RWPE1 (cell line): ENCODE measurements around the gene CKS1B.
A peak's percentile ranks its signal among the peaks of the same experiment; 100 is the strongest.

Source experiments
- CTCF ChIA-PET: fragments of 350-600 bp; sonication (Branson Sonifier 250); formaldehyde crosslinking; extraction: SDS; loops from one replicate; lab custom pipeline; 2021; lab: Yijun Ruan, JAX
- POLR2A ChIA-PET: fragments of 400-600 bp; formaldehyde crosslinking; extraction: SDS; loops from one replicate; lab custom pipeline; 2020; ENCODE audit warnings: antibody characterized with exemption; ENCODE audit not compliant: low non-redundant PET; lab: Yijun Ruan, JAX
- DNase-seq: peaks from one replicate; pipeline ENCODE4 v3.0.0; 2012; ENCODE audit warnings: low spot score
- H3K27ac ChIP-seq: fragments of 450-650 bp; 2 replicates; pipeline ENCODE4 v1.5.1; 2017
- CTCF ChIP-seq: fragments of 450-650 bp; conservative IDR thresholded peaks from 2 replicates; pipeline ENCODE4 v1.5.1; 2017; ENCODE audit warnings: low read depth, mild to moderate bottlenecking

Gene CKS1B

GRCh38 chr1:154987326-154987725, 12.8 kb downstream of the CKS1B start:
- ChIA-PET POLR2A (no interaction called here), CTCF (interaction anchor here (0.7 to 1.9 kb wide), 5 partner anchors 17 to 63 kb away, joined by 3 to 7 read pairs (median 6); partner anchors contain the start of gene SHC1)
- peak overlapping the region; percentile 60 for H3K27ac ChIP-seq
- TF ChIP-seq CTCF, result no peak
- DNase-seq, result no peak

- ChIA-PET CTCF (interaction anchor here (0.6 to 1.9 kb wide), 4 partner anchors 29 to 97 kb away, joined by 3 to 7 read pairs (median 5); no protein-coding TSS in a partner anchor), POLR2A (interaction anchor here (0.9 kb wide), 1 partner anchor 17 kb away, joined by 3 read pairs; no protein-coding TSS in a partner anchor)
- no peak for TF ChIP-seq CTCF
- no peak for DNase-seq
- peak overlapping the region; percentile 60 for H3K27ac ChIP-seq
Measured at GRCh38 chr1:154988058-154988954, 13.8 kb downstream of the CKS1B start.

- CTCF ChIA-PET, result interaction anchor here (1.1 to 1.7 kb wide), 2 partner anchors 28 to 33 kb away, joined by 5 to 6 read pairs; partner anchors contain the start of gene PBXIP1
- H3K27ac ChIP-seq, result peak overlapping the region; percentile 54
- POLR2A ChIA-PET, result no interaction called here
- no peak for DNase-seq
- TF ChIP-seq CTCF, result no peak
Measured at GRCh38 chr1:154989195-154989860, 14.8 kb downstream of the CKS1B start.

- POLR2A ChIA-PET, result no interaction called here
- TF ChIP-seq CTCF, result no peak
- CTCF ChIA-PET, result interaction anchor here (0.5 to 1.1 kb wide), 4 partner anchors 10 to 537 kb away, joined by 3 to 5 read pairs (median 4); partner anchors contain the start of gene PBXIP1
- H3K27ac ChIP-seq, result peak overlapping the region; percentile 54
- DNase-seq, result no peak
Measured at GRCh38 chr1:154990276-154990675, 15.8 kb downstream of the CKS1B start.

- no peak for TF ChIP-seq CTCF
- H3K27ac ChIP-seq, result peak overlapping the region; percentile 71
- ChIA-PET POLR2A (interaction anchor here (0.6 kb wide), 2 partner anchors 9 to 82 kb away, joined by 3 to 8 read pairs; no protein-coding TSS in a partner anchor), CTCF (interaction anchor here (0.9 to 5.0 kb wide), 2 partner anchors 24 to 37 kb away, joined by 4 to 22 read pairs; partner anchors contain the start of gene PBXIP1)
- no peak for DNase-seq
Measured at GRCh38 chr1:154992721-154993571, 18.5 kb downstream of the CKS1B start.
